K562 (cell line): ENCODE results near the gene ALG6. TPM values are rescaled to one million over a fixed set of nuclear protein-coding genes. Genes with fewer than 3 reads are reported as not detected.

Experiments used
- ATAC-seq: fragments of 200-7000 bp; cut with Tn5 transposase; 3 replicates; pipeline ENCODE4 v1.9.1; 2020; ENCODE audit warnings: moderate library complexity
- BruUV-seq: library from RNA; stranded (reverse); fragments of 400-500 nt; replicated peaks from 2 replicates; lab custom pipeline; 2021; lab: Mats Ljungman, UMichigan
- CTCF ChIA-PET: fragments of 300-600 bp; formaldehyde crosslinking; extraction: SDS; loops from one replicate; lab custom pipeline; 2021; ENCODE audit warnings: low intra/inter-chr PET ratio; lab: Yijun Ruan, JAX
- POLR2A ChIA-PET: fragments of 300-600, 350-650 bp; sonication (Branson Sonifier 250); formaldehyde crosslinking; extraction: SDS; loops from one replicate; lab custom pipeline; 2021; ENCODE audit warnings: antibody characterized with exemption, inconsistent platforms; lab: Yijun Ruan, JAX
- DNase-seq, 4 experiments: peaks; one replicate each; pipeline versions ENCODE4 v3.0.0 to v3.0.0-alpha.2; 2011 to 2018; ENCODE audit warnings: low spot score in 3 of 4, mixed read lengths in 3 of 4; ENCODE audit errors: extremely low read depth in 1 of 4
- FAIRE-seq: peaks from 2 replicates; lab custom pipeline; 2011; peaks lifted over from hg19 to GRCh38; lab: Jason Lieb, UNC
- H2AFZ ChIP-seq: 2 replicates; pipeline ENCODE4 v1.6.0; 2011; ENCODE audit warnings: low read depth, low read length, control low read depth, inconsistent platforms
- H3K27ac ChIP-seq: fragments of 200-600 bp; 3 replicates; pipeline ENCODE4 v1.8.0; 2011; ENCODE audit warnings: low read depth, mild to moderate bottlenecking, control low read depth, inconsistent platforms, low read length, moderate library complexity, mixed read lengths; ENCODE audit errors: extremely low read depth
- H3K27me3 ChIP-seq, 2 experiments: fragments of 300-600 bp in 1 of 2; 2 replicates in 1 of 2; 3 replicates in 1 of 2; pipeline versions ENCODE4 v1.6.0 to v1.8.0; 2011; ENCODE audit warnings: inconsistent platforms in 2 of 2, low read length in 2 of 2, mild to moderate bottlenecking in 1 of 2, mixed read lengths in 1 of 2, moderate library complexity in 1 of 2; ENCODE audit not compliant: control insufficient read depth in 2 of 2, insufficient read depth in 2 of 2
- H3K36me3 ChIP-seq: fragments of 300-600 bp; 3 replicates; pipeline ENCODE4 v1.8.0; 2011; ENCODE audit warnings: mild to moderate bottlenecking, low read length, inconsistent platforms; ENCODE audit not compliant: control insufficient read depth, insufficient read depth
- H3K4me1 ChIP-seq, 2 experiments: fragments of 200-600 bp in 1 of 2; replicated peaks in 1 of 2; 2 replicates in 1 of 2; 3 replicates in 1 of 2; pipeline versions ENCODE4 v1.5.1 to v1.8.0; 2011; ENCODE audit warnings: inconsistent platforms in 2 of 2, low read length in 2 of 2, mild to moderate bottlenecking in 1 of 2, mixed read lengths in 1 of 2, moderate library complexity in 1 of 2; ENCODE audit not compliant: control insufficient read depth in 2 of 2, insufficient read depth in 2 of 2
- H3K4me2 ChIP-seq: 2 replicates; pipeline ENCODE4 v1.6.1; 2011; ENCODE audit warnings: low read length, control low read depth, inconsistent platforms, mixed read lengths; ENCODE audit not compliant: insufficient read depth
- H3K4me3 ChIP-seq: fragments of 200-600 bp; sonication (generic), shearing (Covaris generic); 2 replicates; pipeline ENCODE4 v1.5.1; 2016; ENCODE audit warnings: control low read depth, inconsistent platforms
- H3K79me2 ChIP-seq: fragments of 200-600 bp; 3 replicates; pipeline ENCODE4 v1.8.0; 2011; ENCODE audit warnings: low read length, inconsistent platforms; ENCODE audit not compliant: control insufficient read depth, insufficient read depth
- H3K9ac ChIP-seq, 2 experiments: 2 replicates each; pipeline versions ENCODE4 v1.6.0 to v1.6.1; 2011; ENCODE audit warnings: low read depth in 2 of 2, low read length in 2 of 2, control low read depth in 1 of 2, inconsistent platforms in 1 of 2, mild to moderate bottlenecking in 1 of 2, mixed read lengths in 1 of 2; ENCODE audit not compliant: insufficient read depth in 1 of 2
- H3K9me1 ChIP-seq: one replicate; pipeline ENCODE4 v1.6.0; 2011; ENCODE audit warnings: inconsistent platforms, mild to moderate bottlenecking, low read length, moderate library complexity; ENCODE audit not compliant: control insufficient read depth, insufficient read depth
- H3K9me3 ChIP-seq: replicated peaks from 2 replicates; pipeline ENCODE4 v1.5.1; 2011; ENCODE audit warnings: low read depth, low read length, inconsistent platforms; ENCODE audit not compliant: control insufficient read depth, insufficient read depth
- H4K20me1 ChIP-seq: replicated peaks from 2 replicates; pipeline ENCODE4 v1.6.1; 2011; ENCODE audit warnings: low read length, inconsistent platforms, mixed read lengths; ENCODE audit not compliant: control insufficient read depth, insufficient read depth
- FOXA1 ChIP-seq: fragments of 450-650 bp; IDR thresholded peaks from 2 replicates; pipeline ENCODE4 v1.6.1; 2016; ENCODE audit warnings: mild to moderate bottlenecking, borderline replicate concordance
- FUS ChIP-seq: fragments of 200-400 bp; formaldehyde crosslinking; optimal IDR thresholded peaks from 2 replicates; pipeline ENCODE3; 2017; ENCODE audit warnings: low read depth, low read length
- KLF16 ChIP-seq: IDR thresholded peaks from 2 replicates; pipeline ENCODE4 v1.6.1; 2016; ENCODE audit warnings: antibody characterized with exemption
- NEUROD1 ChIP-seq: fragments of 150-350 bp; IDR thresholded peaks from 2 replicates; pipeline ENCODE4 v1.6.1; 2014; ENCODE audit warnings: borderline replicate concordance, low read length, low read depth; ENCODE audit not compliant: partially characterized antibody
- NFE2L1 ChIP-seq: fragments of 450-650 bp; IDR thresholded peaks from 2 replicates; pipeline ENCODE4 v1.6.1; 2016; ENCODE audit warnings: missing genetic modification characterization, low read depth, mild to moderate bottlenecking, missing compliant biosample characterization, moderate library complexity, borderline replicate concordance
- NR2C2 ChIP-seq, 2 experiments: fragments of 200-800 bp in 1 of 2; sonication (Bioruptor generic) in 1 of 2; sonication (generic) in 1 of 2; formaldehyde crosslinking in 1 of 2; IDR thresholded peaks; 2 replicates each; pipeline versions ENCODE4 v1.6.1 to v1.8.0; 2016 to 2022; ENCODE audit warnings: mild to moderate bottlenecking in 1 of 2, missing compliant biosample characterization in 1 of 2, missing genetic modification characterization in 1 of 2, missing genetic modification reagents in 1 of 2
- RAD51 ChIP-seq: fragments of 450-650 bp; IDR thresholded peaks from 2 replicates; pipeline ENCODE4 v1.7.1; 2016; ENCODE audit warnings: low read depth, mild to moderate bottlenecking, borderline replicate concordance
- SAFB2 ChIP-seq: fragments of 200-400 bp; formaldehyde crosslinking; IDR thresholded peaks from 2 replicates; pipeline ENCODE4 v1.6.1; 2018; ENCODE audit warnings: borderline replicate concordance, low read length, low read depth, moderate library complexity; ENCODE audit not compliant: severe bottlenecking
- SRSF1 ChIP-seq: fragments of 200-400 bp; formaldehyde crosslinking; IDR thresholded peaks from 2 replicates; pipeline ENCODE4 v1.6.1; 2017; ENCODE audit warnings: mild to moderate bottlenecking, low read depth, low read length, moderate library complexity
- ZNF76 ChIP-seq: fragments of 250-450 bp; sonication (Bioruptor Pico); IDR thresholded peaks from 2 replicates; pipeline ENCODE4 v1.4.0; 2020; ENCODE audit warnings: mild to moderate bottlenecking, moderate library complexity, borderline replicate concordance
- WGBS: fragments of 100-300 bp; shearing (Covaris generic); methylation state at CpG from one replicate; pipeline ENCODE4 v1.1.6; 2016; ENCODE audit warnings: low coverage, mixed read lengths; ENCODE audit not compliant: insufficient coverage; ENCODE audit errors: missing lambda C conversion rate; 5-methylcytosine and 5-hydroxymethylcytosine counted together
- in situ Hi-C: fragments of 300-500 bp; cut with MboI; formaldehyde crosslinking; loops from 4 replicates; pipeline ENCODE4 v1.15.0; 2018; ENCODE audit warnings: inconsistent platforms, mixed read lengths
- intact Hi-C: fragments of 100-400 bp; cut with micrococcal nuclease; formaldehyde crosslinking; loops from 2 replicates; pipeline ENCODE4 v1.14.2; 2022
- polyA plus RNA-seq, 8 experiments: library from polyadenylated mRNA; depleted of rRNA in 4 of 8; stranded (reverse) in 5 of 8; unstranded in 3 of 8; fragments of >200 nt; fragmentation: Nextera tagmentation in 2 of 8; fragmentation: Illumina TruSeq in 1 of 8; extraction: Ambion mirVana in 2 of 8; extraction: Trizol in 1 of 8; gene quantifications; 2 replicates each; pipeline versions ENCODE4 v1.2.1 to v1.2.3, GENCODE V29; 2011 to 2014; ENCODE audit warnings: inconsistent platforms in 1 of 8, missing spikeins in 1 of 8
- total RNA-seq, 7 experiments: library from RNA; depleted of rRNA in 6 of 7; stranded (reverse); fragments of >200 nt in 6 of 7; fragmentation: Illumina TruSeq in 2 of 7; extraction: Trizol in 2 of 7; gene quantifications; 2 replicates each; pipeline versions ENCODE4 v1.2.1 to v1.2.3, GENCODE V29; 2011 to 2021; ENCODE audit warnings: low replicate concordance in 1 of 7
- TF ChIP-seq, protein P1 (sequence below): fragments of 250-450 bp; sonication (Bioruptor Pico); IDR thresholded peaks from 2 replicates; pipeline ENCODE4 v1.8.0; 2022; ENCODE audit warnings: moderate library complexity, mild to moderate bottlenecking, inconsistent platforms
- TF ChIP-seq, protein P2 (sequence below): IDR thresholded peaks from 3 replicates; pipeline ENCODE4 v1.6.1; 2011; ENCODE audit warnings: borderline replicate concordance, mild to moderate bottlenecking, moderate library complexity; ENCODE audit not compliant: insufficient read length; ENCODE audit errors: extremely low read depth
- TF ChIP-seq, protein P3 (sequence below): fragments of 450-650 bp; conservative IDR thresholded peaks from 2 replicates; pipeline ENCODE4 v1.6.1; 2016; ENCODE audit warnings: missing genetic modification characterization, low read depth, mild to moderate bottlenecking, control low read depth, missing compliant biosample characterization

ALG6 gene
- total and polyA plus RNA-seq, 9 of the 15 experiments (the other 6 are each of a cell fraction or from before 2014, with no cell fraction given), result 14.6 to 35.7 (median 23.3) TPM

DNA sequence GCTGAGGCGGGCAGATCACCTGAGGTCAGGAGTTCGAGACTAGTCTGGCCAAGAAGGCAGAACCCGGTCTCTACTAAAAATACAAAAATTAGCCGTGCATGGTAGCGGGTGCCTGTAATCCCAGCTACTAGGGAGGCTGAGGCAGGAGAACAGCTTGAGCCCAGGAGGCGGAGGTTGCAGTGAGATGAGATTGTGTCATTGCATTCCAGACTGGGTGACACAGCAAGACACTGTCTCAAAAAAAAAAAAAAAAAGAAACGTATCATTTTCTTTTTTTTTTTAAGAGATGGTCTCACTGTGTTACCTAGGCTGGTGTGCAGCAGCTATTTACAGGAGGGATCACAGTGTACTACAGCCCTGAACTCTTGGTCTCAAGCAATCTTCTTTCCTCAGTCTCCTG is 108.3 kb downstream of the ALG6 start (continued):
- TF ChIP-seq RAD51 (no peak), KLF16 (no peak), NFE2L1 (tag) (no peak)
- TF ChIP-seq, all 486 proteins: peak for 0

DNA sequence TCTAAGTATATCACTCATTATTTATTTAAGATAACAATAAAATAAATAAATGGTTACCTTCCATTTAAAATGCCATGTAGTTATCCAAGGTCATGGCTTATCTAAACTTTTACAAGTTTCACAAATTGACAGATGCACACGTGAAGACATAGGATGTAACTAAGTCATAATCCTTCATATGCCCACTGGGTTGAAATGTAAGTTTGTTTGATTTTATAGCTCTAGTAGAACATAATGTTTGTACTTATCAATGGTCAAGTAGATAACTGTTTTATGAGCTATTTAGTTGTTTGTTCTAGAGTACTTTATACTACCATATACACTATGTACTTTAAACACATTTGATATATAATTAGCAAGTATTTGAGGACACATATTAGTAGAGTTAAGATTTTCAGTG is 112.6 kb downstream of the ALG6 start:
- intact Hi-C loops, result no loop called here
- 68% methylated on average over 1 of the region's 1 CpG for WGBS
- in situ Hi-C loops, result no loop called here
- ATAC-seq, result no peak
- Histone ChIP-seq H3K27ac (no peak overlapping the region), H3K36me3 (peaks cover 24% of the 10 kb centered on the region; the same call in 1 of the 3 replicates), H3K4me1 (no peaks in the 10 kb centered on the region), H3K4me2 (no peak overlapping the region), H3K79me2 (no peaks in the 10 kb centered on the region), H3K27me3 (no peaks in the 10 kb centered on the region), H4K20me1 (no peaks in the 10 kb centered on the region), H3K9ac (no peak overlapping the region), H3K9me3 (no peaks in the 10 kb centered on the region), H2AFZ (no peak overlapping the region), H3K4me3 (no peak overlapping the region), H3K9me1 (no peaks in the 10 kb centered on the region)
- FAIRE-seq, result no peak
- BruUV-seq, result no TSS peak
- ChIA-PET CTCF (no interaction called here), POLR2A (no interaction called here)
- DNase-seq, result no peak
- TF ChIP-seq FOXA1 (no peak), FUS (no peak), ZNF76 (no peak), NEUROD1 (no peak), NR2C2 (CRISPR knock-in tag; IDR thresholded peaks at IDR 0.05) (no peak), NR2C2 (tag; IDR thresholded peaks at IDR 0.05) (no peak), SRSF1 (no peak), SAFB2 (no peak)
- TF ChIP-seq, protein P1, sequence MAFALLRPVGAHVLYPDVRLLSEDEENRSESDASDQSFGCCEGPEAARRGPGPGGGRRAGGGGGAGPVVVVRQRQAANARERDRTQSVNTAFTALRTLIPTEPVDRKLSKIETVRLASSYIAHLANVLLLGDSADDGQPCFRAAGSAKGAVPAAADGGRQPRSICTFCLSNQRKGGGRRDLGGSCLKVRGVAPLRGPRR (CRISPR knock-in tag), result no peak
- TF ChIP-seq, protein P2, sequence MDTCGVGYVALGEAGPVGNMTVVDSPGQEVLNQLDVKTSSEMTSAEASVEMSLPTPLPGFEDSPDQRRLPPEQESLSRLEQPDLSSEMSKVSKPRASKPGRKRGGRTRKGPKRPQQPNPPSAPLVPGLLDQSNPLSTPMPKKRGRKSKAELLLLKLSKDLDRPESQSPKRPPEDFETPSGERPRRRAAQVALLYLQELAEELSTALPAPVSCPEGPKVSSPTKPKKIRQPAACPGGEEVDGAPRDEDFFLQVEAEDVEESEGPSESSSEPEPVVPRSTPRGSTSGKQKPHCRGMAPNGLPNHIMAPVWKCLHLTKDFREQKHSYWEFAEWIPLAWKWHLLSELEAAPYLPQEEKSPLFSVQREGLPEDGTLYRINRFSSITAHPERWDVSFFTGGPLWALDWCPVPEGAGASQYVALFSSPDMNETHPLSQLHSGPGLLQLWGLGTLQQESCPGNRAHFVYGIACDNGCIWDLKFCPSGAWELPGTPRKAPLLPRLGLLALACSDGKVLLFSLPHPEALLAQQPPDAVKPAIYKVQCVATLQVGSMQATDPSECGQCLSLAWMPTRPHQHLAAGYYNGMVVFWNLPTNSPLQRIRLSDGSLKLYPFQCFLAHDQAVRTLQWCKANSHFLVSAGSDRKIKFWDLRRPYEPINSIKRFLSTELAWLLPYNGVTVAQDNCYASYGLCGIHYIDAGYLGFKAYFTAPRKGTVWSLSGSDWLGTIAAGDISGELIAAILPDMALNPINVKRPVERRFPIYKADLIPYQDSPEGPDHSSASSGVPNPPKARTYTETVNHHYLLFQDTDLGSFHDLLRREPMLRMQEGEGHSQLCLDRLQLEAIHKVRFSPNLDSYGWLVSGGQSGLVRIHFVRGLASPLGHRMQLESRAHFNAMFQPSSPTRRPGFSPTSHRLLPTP, result no peak
- TF ChIP-seq, protein P3, sequence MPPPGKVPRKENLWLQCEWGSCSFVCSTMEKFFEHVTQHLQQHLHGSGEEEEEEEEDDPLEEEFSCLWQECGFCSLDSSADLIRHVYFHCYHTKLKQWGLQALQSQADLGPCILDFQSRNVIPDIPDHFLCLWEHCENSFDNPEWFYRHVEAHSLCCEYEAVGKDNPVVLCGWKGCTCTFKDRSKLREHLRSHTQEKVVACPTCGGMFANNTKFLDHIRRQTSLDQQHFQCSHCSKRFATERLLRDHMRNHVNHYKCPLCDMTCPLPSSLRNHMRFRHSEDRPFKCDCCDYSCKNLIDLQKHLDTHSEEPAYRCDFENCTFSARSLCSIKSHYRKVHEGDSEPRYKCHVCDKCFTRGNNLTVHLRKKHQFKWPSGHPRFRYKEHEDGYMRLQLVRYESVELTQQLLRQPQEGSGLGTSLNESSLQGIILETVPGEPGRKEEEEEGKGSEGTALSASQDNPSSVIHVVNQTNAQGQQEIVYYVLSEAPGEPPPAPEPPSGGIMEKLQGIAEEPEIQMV (tag), result no peak
